ENCODE results near the gene SLC25A3. TPM values are rescaled to one million over a fixed set of nuclear protein-coding genes. Genes with fewer than 3 reads are reported as not detected.

SLC25A3 gene
- total and polyA plus RNA-seq, 2 of the 13 experiments (the other 11 are each of a cell fraction or from before 2014, with no cell fraction given), result 292 to 829 TPM

GRCh38 chr12:98582093-98582492 is 11.4 kb upstream of the SLC25A3 start:
- Histone ChIP-seq H3K27ac (ENCODE audit: extremely low read length, insufficient read depth, low read length) (no peak overlapping the region), H3K9ac (ENCODE audit: insufficient read depth, low read depth, low read length) (no peak overlapping the region), H3K9me3 (ENCODE audit: low read length) (no peaks in the 10 kb centered on the region), H3K4me3 (replicated peaks in 1 of 3; ENCODE audit: insufficient read depth in 1 of 3, low read depth in 2 of 3, low read length in 3 of 3) (no peak overlapping the region), H2AFZ (ENCODE audit: low read length) (no peak overlapping the region), H3K4me2 (ENCODE audit: low read depth, low read length) (no peak overlapping the region), H4K20me1 (ENCODE audit: insufficient read depth, low read length) (no peaks in the 10 kb centered on the region), H3K79me2 (ENCODE audit: insufficient read depth, low read length) (no peaks in the 10 kb centered on the region), H3K4me1 (ENCODE audit: insufficient read depth, low read length) (peaks cover 25% of the 10 kb centered on the region), H3K36me3 (replicated peaks in 1 of 2; ENCODE audit: control insufficient read depth in 1 of 2, insufficient read depth in 2 of 2, low read length in 2 of 2) (no peaks in the 10 kb centered on the region), H3K27me3 (ENCODE audit: control insufficient read depth in 1 of 2, insufficient read depth in 2 of 2, low read length in 2 of 2) (no peaks in the 10 kb centered on the region)
- ChIA-PET POLR2A (interaction anchor here (1.0 kb wide), 1 partner anchor 11 kb away, joined by 4 read pairs; the partner anchor contains the start of gene SLC25A3), CTCF (ENCODE audit: low intra/inter-chr PET ratio, low total read pairs) (no interaction called here)
- FAIRE-seq, result no peak
- no peak for DNase-seq (ENCODE audit: low spot score)
- no peak for ATAC-seq
- BruUV-seq (replicated peaks), result no TSS peak
- intact Hi-C loops (cut with micrococcal nuclease; ENCODE audit: unreplicated experiment), result no loop called here
- TF ChIP-seq ZNF670 (CRISPR knock-in tag; IDR thresholded peaks at IDR 0.05; ENCODE audit: borderline replicate concordance), result no peak
- in situ Hi-C loops (cut with HindIII; ENCODE audit: extremely low pct_ligation_motif_present, low pct_unique_long_range_greater_than_20kb), result no loop called here
- WGBS (ENCODE audit: low lambda C conversion rate), result 25% methylated on average over 6 of the region's 6 CpGs

DNA sequence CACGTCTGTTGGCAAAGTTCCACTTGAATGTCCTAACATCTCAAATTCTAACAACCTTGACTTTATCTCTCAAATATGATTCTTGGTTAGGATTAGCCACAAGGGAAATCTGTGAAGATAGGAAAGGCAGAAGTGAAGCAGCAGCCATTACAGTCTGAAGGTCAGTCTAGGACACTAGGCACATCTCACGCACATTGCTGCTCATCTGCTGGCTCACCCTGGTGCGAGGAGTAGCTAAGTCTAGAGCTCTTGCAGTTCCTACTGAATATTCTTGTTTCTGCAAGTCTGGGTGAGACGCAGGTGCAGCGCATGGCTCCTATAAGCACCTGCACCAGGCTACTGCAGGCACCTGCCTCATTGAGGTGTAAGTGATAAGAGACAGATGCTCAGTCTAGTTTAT is 6.4 kb upstream of the SLC25A3 start:
- POLR2A ChIA-PET, result interaction anchor here (0.7 kb wide), 1 partner anchor 15 kb away, joined by 3 read pairs; no protein-coding TSS in a partner anchor
- TF ChIP-seq, protein P1, sequence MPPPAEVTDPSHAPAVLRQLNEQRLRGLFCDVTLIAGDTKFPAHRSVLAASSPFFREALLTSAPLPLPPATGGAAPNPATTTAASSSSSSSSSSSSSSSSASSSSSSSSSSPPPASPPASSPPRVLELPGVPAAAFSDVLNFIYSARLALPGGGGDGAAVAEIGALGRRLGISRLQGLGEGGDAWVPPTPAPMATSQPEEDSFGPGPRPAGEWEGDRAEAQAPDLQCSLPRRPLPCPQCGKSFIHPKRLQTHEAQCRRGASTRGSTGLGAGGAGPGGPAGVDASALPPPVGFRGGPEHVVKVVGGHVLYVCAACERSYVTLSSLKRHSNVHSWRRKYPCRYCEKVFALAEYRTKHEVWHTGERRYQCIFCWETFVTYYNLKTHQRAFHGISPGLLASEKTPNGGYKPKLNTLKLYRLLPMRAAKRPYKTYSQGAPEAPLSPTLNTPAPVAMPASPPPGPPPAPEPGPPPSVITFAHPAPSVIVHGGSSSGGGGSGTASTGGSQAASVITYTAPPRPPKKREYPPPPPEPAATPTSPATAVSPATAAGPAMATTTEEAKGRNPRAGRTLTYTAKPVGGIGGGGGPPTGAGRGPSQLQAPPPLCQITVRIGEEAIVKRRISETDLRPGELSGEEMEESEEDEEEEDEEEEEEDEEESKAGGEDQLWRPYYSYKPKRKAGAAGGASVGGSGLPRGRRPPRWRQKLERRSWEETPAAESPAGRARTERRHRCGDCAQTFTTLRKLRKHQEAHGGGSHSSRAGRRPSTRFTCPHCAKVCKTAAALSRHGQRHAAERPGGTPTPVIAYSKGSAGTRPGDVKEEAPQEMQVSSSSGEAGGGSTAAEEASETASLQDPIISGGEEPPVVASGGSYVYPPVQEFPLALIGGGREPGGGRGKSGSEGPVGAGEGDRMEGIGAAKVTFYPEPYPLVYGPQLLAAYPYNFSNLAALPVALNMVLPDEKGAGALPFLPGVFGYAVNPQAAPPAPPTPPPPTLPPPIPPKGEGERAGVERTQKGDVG (CRISPR knock-in tag; IDR thresholded peaks at IDR 0.05; ENCODE audit: borderline replicate concordance), result no peak
- TF ChIP-seq SOX5 (CRISPR knock-in tag; IDR thresholded peaks at IDR 0.05; ENCODE audit: borderline replicate concordance), result no peak
- TF ChIP-seq ZBTB39 (CRISPR knock-in tag; IDR thresholded peaks at IDR 0.05), result no peak
- TF ChIP-seq ZUFSP (CRISPR knock-in tag; IDR thresholded peaks at IDR 0.05; ENCODE audit: borderline replicate concordance), result no peak
- no peak for TF ChIP-seq ISL2 (CRISPR knock-in tag; IDR thresholded peaks at IDR 0.05)
- TF ChIP-seq CEBPG (CRISPR knock-in tag; IDR thresholded peaks at IDR 0.05), result no peak
- no peak for TF ChIP-seq ZNF251 (CRISPR knock-in tag; IDR thresholded peaks at IDR 0.05)
- TF ChIP-seq RXRA (CRISPR knock-in tag; IDR thresholded peaks at IDR 0.05), result no peak
- TF ChIP-seq HNRNPH1 (optimal IDR thresholded peaks at IDR 0.05; ENCODE audit: low read depth, low read length), result no peak
- no peak for TF ChIP-seq ZNF253 (CRISPR knock-in tag; IDR thresholded peaks at IDR 0.05; ENCODE audit: borderline replicate concordance)
- TF ChIP-seq KLF13 (CRISPR knock-in tag; IDR thresholded peaks at IDR 0.05), result no peak
- Histone ChIP-seq H3K9ac (ENCODE audit: insufficient read depth, low read depth, low read length) (no peak overlapping the region), H3K27ac (ENCODE audit: extremely low read length, insufficient read depth, low read length) (no peak overlapping the region), H3K27me3 (ENCODE audit: control insufficient read depth in 1 of 2, insufficient read depth in 2 of 2, low read length in 2 of 2) (no peaks in the 10 kb centered on the region), H2AFZ (ENCODE audit: low read length) (peak overlapping the region; percentile 56), H3K4me2 (ENCODE audit: low read depth, low read length) (peak overlapping the region; percentile 32), H3K4me3 (replicated peaks in 1 of 3; ENCODE audit: insufficient read depth in 1 of 3, low read depth in 2 of 3, low read length in 3 of 3) (no peak overlapping the region; a peak in 1 of 6 replicates), H3K9me3 (ENCODE audit: low read length) (no peaks in the 10 kb centered on the region), H3K4me1 (ENCODE audit: insufficient read depth, low read length) (peaks cover 23% of the 10 kb centered on the region), H3K79me2 (ENCODE audit: insufficient read depth, low read length) (no peaks in the 10 kb centered on the region), H3K36me3 (replicated peaks in 1 of 2; ENCODE audit: control insufficient read depth in 1 of 2, insufficient read depth in 2 of 2, low read length in 2 of 2) (no peaks in the 10 kb centered on the region), H4K20me1 (ENCODE audit: insufficient read depth, low read length) (no peaks in the 10 kb centered on the region)
- FAIRE-seq, result no peak
- in situ Hi-C loops (cut with HindIII; ENCODE audit: extremely low pct_ligation_motif_present, low pct_unique_long_range_greater_than_20kb), result no loop called here
- no TSS peak for BruUV-seq (replicated peaks)
- ATAC-seq, result peak; percentile 64
- CTCF ChIA-PET (ENCODE audit: low intra/inter-chr PET ratio, low total read pairs), result no interaction called here
- 43% methylated on average over 2 of the region's 5 CpGs for WGBS (ENCODE audit: low lambda C conversion rate)
- intact Hi-C loops (cut with micrococcal nuclease; ENCODE audit: unreplicated experiment), result no loop called here
- DNase-seq (ENCODE audit: low spot score), result no peak

Measured in HepG2 (cell line).